Left lobe of liver (tissue), 2 donors: ENCODE data around the gene LRCOL1. TPM values are rescaled to one million over a fixed set of nuclear protein-coding genes. Genes with fewer than 3 reads are reported as not detected.

Experiments
- ATAC-seq: fragments of 200-7000 bp; cut with Tn5 transposase; one replicate; pipeline ENCODE4 v1.9.1; 2020; ENCODE audit warnings: mild to moderate bottlenecking, moderate library complexity
- DNase-seq: peaks from one replicate; pipeline ENCODE4 v3.0.0-alpha.2; 2020; ENCODE audit warnings: low spot score
- total RNA-seq: library from RNA; stranded (reverse); gene quantifications from one replicate; pipeline ENCODE4 v1.2.1, GENCODE V29; 2021
- donor health status: DM: no; HTN: no; CAD: no; lungs with moderate emphysema.
- donor health status: DM: no; HTN: yes; CAD: no.

LRCOL1 gene
- total RNA-seq, 1 donor from 2014 or later: 9.2 TPM

DNA sequence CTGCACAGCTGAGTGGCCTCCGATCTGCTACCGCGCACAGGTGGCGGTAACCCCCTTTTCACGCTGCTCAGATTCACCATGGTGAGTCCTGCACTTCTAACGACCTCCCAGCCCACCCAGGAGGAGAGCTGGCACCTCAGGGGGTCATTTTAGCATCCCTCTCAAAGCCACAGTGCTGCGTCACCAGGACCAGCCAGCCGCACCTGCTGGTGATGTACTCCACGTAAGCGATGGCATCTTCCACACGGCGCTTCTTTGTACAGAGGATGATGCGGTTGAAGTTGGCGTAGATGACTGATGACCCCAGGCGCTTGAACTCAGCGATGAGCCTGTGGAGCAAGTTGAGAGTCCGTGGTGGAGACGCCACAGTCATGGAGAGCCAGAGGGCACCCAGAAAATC lies 27.4 kb upstream of the LRCOL1 start:
- no peak for ATAC-seq

GRCh38 chr12:132635076-132635955 lies 24.9 kb upstream of the LRCOL1 start:
- ATAC-seq (no peak), DNase-seq (no peak)

More for the DNA sequence above, 27.4 kb upstream of the LRCOL1 start:
- DNase-seq: no peak

DNA sequence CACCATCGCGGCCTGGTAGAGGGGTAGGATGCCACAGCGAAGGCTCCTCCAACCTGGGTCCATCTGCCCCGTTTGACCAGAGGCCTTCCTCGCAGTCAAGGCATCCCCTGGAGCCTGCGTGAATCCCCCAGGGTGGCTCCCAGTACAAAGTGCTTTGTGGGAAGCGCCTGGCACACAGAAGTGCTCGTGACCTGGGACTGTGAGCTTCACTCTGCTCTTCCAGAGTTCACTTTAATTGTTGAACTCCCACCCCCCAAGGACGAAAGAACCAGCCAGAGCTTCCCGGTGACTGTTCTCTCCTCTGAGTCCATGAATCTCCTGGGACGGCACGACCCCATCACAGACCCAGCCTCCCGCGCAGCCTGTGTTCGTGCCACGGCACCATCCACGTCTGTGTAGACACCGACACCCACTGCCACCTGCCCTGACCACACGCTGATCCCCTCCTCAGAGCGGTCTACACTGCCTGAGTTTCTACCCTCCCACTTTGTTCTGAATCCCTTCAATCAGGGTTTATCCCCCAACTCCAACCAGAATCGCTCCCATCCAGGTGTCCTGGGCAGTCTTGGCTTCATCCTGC lies 24.1 kb upstream of the LRCOL1 start:
- ATAC-seq (no peak), DNase-seq (no peak)

DNA sequence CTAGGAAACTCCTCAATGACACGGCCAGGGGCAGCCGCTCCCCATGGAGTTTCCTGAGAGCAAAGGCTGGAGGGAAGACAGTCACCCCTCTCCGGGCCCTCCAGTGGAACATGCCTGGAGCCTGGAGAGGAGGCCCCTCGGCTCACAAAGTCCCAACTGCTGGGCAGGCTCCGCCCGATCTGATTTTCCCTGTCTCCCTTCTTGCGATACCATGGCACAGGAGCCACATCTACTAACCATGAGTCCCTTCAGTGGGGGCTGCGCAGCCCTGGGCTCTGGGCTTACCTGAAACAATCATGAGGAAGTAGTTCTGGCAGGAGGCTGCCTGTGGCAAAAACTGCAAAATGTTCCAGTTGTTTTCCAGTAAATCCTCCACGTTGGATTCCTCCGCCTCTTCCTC lies 23.5 kb upstream of the LRCOL1 start:
- DNase-seq: no peak

DNA sequence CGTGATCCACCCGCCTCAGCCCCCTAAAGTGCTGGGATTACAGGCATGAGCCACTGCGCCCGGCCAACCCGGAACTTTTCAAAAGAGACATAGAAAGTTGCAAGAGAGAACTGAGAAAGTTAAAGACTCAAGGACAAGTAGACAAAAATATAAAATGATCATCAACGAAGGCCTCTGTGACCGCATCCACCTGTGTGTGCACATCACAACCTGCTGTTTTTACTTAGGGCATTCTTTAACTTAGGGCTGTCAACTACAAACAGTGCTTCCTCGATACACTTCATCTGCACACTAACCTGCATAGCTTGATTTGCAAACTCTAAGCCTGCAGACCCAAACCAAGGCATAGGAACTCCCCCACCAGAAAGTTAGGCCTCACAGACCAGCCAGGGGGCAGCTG lies 23.0 kb upstream of the LRCOL1 start:
- no peak for DNase-seq
- no peak for ATAC-seq

More for the DNA sequence above, 23.5 kb upstream of the LRCOL1 start:
- ATAC-seq: no peak

DNA sequence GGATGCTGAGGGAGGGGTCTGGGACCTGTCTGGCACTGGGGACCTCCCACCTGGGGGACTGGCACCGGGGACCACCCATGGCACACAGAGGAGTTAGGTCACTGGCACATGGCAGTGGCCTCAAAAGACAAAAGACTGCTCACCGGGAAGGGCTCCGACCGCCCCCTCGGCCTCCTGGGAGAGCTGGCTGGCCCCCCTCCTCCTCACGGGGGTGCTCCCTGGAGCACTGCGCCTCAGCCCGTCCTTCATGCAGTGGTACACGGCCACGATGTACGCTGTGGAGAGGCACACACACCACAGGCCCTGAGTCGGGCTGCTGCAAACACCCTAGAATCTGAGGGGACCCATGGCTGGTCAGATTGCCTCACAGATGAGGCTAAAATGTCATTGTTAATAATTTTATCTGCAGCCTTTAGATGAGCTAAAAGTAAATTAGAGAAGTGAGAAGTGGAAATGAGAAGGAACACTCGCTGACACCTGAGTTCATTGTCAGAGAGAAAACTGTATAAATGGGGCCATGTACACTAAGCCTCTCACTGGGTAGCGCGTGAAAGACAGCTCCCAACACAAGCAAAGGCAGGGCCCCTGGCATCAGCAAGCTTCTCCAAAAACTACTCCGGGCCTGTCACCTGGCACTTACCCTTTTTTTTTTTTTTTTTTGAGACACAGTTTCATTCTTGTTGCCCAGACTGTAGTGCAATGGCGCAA lies 22.3 kb upstream of the LRCOL1 start:
- DNase-seq (no peak), ATAC-seq (no peak)

GRCh38 chr12:132631666-132632065 lies 21.3 kb upstream of the LRCOL1 start:
- ATAC-seq (no peak), DNase-seq (no peak)

DNA sequence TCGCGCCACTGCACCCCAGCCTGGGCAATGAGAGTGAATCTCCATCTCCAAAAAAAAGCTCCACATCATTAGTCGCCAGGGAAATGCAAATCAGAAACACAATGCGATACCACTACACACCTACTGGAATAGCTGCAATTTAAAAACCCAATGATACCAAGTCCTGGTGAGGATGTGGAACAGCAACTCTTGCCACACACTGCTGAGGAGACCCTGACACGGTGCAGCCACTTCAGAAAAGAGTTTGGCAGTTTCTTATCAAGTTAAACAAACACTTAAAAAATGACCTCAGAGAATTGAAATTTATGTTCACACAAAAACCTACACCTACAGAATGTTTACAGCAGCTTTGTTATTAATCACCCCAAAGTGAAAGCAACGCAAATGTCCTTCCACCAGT lies 20.3 kb upstream of the LRCOL1 start:
- ATAC-seq (no peak), DNase-seq (no peak)

DNA sequence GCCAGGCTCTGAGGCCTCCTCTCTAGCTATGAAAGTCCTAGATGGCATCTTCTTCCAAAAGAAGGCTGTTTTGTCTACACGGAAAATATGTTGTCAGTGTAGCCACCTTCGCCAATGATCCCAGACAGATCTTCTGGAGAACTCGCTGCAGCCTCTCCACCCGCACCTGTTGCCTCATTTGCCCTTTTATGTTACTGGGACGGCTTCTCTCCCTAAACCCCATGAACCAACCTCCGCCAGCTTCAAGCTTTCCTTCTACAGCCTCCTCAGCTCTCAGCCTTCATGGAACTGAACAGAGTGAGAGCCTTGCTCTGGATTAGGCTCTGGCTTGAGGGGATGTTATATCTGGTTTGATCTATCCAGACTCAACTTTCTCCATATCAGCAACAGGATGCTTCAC lies 18.9 kb upstream of the LRCOL1 start:
- DNase-seq: no peak

GRCh38 chr12:132625731-132626430 lies 15.5 kb upstream of the LRCOL1 start:
- DNase-seq: no peak
- ATAC-seq: no peak

More for the DNA sequence above, 18.9 kb upstream of the LRCOL1 start:
- no peak for ATAC-seq

GRCh38 chr12:132624910-132625630 lies 14.7 kb upstream of the LRCOL1 start:
- no peak for DNase-seq
- no peak for ATAC-seq

DNA sequence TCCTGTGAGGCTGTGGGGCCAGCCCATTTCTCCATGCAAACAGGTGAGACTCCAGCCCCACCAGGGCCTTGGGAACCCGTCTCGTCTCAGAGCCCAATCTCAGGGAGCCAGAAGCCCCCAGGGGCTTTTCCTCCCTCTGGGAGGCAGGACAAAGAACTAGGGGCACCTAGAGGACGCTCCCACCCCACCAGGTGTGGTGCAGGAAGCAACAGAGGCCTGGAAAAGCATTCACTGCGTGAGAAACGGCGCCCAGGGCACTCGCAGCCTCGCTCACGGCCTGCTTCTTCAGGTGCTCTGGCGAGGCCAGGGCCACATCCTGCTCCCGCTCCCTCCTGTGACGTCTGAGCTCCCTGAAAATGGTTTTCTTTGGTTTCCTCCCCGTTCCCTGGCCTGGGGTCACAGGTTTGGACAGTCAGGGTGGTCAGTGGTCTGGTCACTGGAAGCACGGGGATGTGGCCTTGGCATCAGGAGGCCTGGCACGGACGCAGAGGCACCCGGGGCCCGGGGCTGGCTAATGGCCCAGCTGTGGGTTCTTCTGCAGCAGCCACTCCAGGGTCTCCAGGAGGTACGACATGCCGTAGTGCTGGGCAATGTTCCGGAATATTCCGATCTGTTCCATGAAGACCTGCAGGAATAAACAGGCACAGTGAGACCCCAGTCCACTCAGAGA lies 13.9 kb upstream of the LRCOL1 start:
- DNase-seq: no peak
- no peak for ATAC-seq

DNA sequence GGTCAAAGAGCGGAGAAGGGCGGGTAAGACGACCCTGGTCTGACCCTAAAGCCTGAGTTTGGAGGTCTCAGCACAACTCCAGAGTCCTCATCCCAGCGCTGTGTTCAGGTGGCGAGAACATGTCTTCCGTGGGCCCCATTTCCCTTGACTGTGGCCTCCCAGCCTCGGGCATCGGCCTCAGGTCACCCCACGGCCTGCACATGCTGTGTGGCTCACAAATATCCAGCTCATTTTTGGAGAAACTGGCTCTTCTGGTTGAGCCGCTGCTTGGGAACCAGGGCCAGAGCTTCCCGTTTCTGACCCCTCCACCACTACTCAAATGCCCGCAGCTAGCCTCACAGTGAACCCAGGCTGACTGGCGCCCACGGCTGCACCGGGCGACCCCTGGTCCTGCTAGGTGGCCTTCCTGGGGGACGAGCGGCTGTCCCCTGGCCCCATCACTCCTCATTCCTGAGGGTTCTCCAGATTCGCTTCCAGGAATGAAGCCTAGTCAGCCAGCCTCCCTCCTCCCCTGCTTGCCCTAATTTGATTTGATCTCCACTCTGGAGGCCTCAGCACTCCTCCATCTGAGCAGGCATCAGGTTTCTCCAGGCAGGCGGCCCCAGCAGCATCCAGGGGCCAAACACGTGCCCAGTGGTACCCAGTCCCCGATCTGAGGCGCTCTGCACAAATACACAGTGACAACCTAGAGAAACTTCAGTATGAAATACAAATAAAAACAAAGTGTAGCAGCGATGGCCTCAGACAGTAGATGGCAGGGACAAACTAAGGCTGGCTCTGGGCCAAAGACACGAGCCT lies 12.9 kb upstream of the LRCOL1 start:
- ATAC-seq: no peak

GRCh38 chr12:132622437-132623071 lies 12.2 kb upstream of the LRCOL1 start:
- peak; percentile 18 for ATAC-seq
- DNase-seq: no peak

More for the DNA sequence above, 12.9 kb upstream of the LRCOL1 start:
- no peak for DNase-seq

DNA sequence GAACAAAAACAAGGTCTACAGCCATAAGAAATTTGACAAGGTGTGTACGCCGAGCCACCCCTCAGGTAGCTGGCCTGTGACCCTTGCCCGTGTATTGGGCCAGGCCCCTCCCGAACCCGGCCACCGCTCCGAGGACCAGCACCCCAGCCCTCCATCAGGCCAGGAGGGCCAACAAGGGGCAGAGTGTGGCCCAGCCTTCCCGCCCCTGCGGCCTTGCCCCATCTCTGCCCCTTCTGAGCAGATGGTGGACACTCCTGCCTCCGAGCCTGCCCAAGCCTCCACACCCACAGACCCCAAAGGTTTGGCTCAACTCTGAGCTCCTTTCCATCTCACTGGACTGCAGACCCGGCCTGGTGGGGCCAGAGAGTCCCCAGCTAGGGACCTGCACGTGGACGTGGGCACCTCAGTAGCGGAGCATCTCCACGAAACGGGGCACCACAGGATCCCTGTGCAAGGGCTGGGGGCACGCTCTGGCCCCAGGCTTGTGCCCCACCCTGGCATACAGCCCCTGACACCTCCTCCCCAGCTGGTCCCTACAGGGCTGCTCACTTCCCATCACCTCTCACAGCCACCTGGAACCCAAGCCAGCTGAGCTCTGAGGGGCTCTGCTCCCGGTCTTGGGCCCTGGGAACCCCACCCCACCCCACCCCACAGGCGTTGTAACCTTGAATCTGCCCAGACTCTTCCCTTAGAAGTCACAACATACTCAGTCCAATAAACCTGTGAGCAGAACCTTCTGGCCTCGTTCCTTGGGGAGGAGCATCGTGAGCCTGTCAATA lies 11.5 kb upstream of the LRCOL1 start:
- ATAC-seq: no peak
- DNase-seq: no peak

DNA sequence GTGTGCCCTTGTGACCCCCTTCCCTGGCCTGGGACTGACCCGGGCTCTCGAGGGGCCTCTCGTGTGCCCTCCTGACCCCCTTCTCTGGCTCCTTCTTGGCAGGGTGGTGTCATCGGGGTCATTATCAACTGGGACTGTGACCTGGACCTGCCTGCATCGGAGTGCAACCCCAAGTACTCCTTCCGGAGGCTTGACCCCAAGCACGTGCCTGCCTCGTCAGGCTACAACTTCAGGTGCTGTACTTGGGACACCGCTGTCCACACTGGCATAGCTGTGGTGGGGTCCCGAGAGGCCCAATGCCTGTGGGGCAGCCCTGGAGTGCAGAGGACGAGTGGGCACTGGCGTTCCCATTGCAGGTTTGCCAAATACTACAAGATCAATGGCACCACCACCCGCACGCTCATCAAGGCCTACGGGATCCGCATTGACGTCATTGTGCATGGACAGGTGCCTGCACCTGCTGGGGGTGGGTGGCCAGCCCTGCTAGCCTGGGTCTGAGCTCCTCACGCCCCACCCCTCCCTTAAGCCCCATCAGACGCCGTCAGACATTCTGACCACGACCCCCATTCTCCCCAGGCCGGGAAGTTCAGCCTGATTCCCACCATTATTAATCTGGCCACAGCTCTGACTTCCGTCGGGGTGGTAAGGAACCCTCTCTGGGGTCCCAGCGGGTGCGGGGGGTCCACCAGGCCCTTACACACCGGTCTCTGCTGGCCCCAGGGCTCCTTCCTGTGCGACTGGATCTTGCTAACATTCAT lies 10.7 kb upstream of the LRCOL1 start:
- DNase-seq (no peak), ATAC-seq (no peak)
